ENCODE measurements around the gene USP32. TPM values are rescaled to one million over a fixed set of nuclear protein-coding genes. Genes with fewer than 3 reads are reported as not detected.

The USP32 gene
- total and polyA plus RNA-seq, 4 donors, result 11.6 to 103 (median 42.9) TPM

DNA sequence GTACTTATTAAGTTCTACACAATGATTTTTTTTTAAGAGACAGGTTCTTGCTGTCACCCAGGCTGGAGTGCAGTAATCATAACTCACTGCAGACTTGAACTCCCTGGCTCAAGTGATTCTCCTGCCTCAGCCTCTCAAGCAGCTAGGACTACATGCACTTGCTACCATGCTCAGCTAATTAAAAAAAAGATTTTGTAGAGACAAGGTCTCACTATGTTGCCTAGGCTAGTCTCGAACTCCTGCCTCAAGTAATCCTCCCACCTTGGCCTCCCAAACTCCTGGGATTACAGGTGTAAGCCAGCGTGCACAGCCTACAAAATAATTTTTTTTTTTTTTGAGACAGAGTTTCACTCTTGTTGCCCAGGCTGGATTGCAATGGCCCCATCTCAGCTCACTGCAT, 22.2 kb downstream of the USP32 start:
- no peaks in the 10 kb centered on the region for H3K36me3 ChIP-seq (ENCODE audit: control insufficient read depth in 4 of 4, insufficient read depth in 3 of 4, low read depth in 1 of 4, low read length in 3 of 4)
- H3K9ac ChIP-seq (ENCODE audit: low read depth in 1 of 2, low read length in 2 of 2), result no peak overlapping the region
- H3K27me3 ChIP-seq (ENCODE audit: control insufficient read depth in 4 of 4, insufficient read depth in 4 of 4, low read length in 3 of 4), result no peaks in the 10 kb centered on the region
- DNase-seq (ENCODE audit: low spot score), result no peak
- H3K27ac ChIP-seq (ENCODE audit: low read depth in 1 of 2, low read length in 2 of 2), result no peak overlapping the region
- WGBS, result 98% methylated on average over 2 of the region's 2 CpGs
- H3K4me3 ChIP-seq (ENCODE audit: low read depth in 1 of 3, low read length in 3 of 3), result no peak overlapping the region
- no peaks in the 10 kb centered on the region for H3K9me3 ChIP-seq (ENCODE audit: control insufficient read depth in 4 of 4, low read length in 3 of 4)
- TF ChIP-seq, protein P1, sequence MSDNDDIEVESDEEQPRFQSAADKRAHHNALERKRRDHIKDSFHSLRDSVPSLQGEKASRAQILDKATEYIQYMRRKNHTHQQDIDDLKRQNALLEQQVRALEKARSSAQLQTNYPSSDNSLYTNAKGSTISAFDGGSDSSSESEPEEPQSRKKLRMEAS (IDR thresholded peaks at IDR 0.05), result no peak
- peaks cover 2 to 13% (median 8%) of the 10 kb centered on the region in 4 donors for H3K4me1 ChIP-seq (ENCODE audit: control insufficient read depth in 4 of 4, insufficient read depth in 4 of 4, low read length in 3 of 4)

DNA sequence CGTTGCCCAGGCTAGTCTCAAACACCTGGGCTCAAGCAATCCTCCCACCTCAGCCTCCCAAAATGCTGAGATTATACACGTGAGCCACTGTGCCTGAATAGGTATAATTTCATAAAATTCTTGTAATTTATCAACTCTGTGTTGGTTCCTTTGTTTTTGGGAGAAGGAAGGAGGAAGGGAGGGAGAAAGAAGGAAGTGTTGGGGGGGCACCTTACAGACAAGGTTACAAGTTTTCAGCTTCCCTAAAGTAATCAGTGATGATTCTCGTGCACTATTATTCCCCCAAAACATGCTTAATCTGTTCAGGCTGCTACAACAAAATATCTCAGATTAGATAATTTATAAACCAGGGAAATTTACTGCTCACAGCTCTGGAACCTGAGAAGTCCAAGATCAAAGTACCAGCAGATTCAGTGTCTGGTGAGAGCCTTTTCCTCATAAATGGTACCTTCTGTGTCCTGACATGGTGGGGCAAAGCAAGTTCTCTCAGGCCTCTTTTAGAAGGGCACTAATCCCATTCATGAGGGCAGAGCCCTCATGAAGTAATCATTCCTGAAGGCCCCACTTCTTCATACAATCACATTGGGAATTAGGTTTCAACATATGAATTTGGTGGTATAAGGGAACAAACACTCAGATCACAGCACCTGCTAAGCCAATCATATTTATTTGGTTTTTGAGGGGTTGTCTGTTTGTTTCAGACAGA, 28.1 kb downstream of the USP32 start:
- no peak overlapping the region for H3K9ac ChIP-seq (ENCODE audit: low read depth in 1 of 2, low read length in 2 of 2)
- no peaks in the 10 kb centered on the region for H3K4me1 ChIP-seq (ENCODE audit: control insufficient read depth in 4 of 4, insufficient read depth in 4 of 4, low read length in 3 of 4)
- H3K9me3 ChIP-seq (ENCODE audit: control insufficient read depth in 4 of 4, low read length in 3 of 4), result no peaks in the 10 kb centered on the region
- H3K4me3 ChIP-seq (ENCODE audit: low read depth in 1 of 3, low read length in 3 of 3), result no peak overlapping the region
- H3K27me3 ChIP-seq (ENCODE audit: control insufficient read depth in 4 of 4, insufficient read depth in 4 of 4, low read length in 3 of 4), result no peaks in the 10 kb centered on the region
- 88% methylated on average over 3 of the region's 3 CpGs for WGBS
- no peak overlapping the region for H3K27ac ChIP-seq (ENCODE audit: low read depth in 1 of 2, low read length in 2 of 2)
- TF ChIP-seq RAD21 (IDR thresholded peaks at IDR 0.05) (no peak), GABPA (IDR thresholded peaks at IDR 0.05 in 1 of 2, conservative IDR thresholded peaks at IDR 0.05 in 1 of 2) (no peak), HNF4G (IDR thresholded peaks at IDR 0.05) (no peak), HNF4A (conservative IDR thresholded peaks at IDR 0.05) (no peak), SP1 (IDR thresholded peaks at IDR 0.05) (no peak), FOXA1 (IDR thresholded peaks at IDR 0.05) (no peak), JUND (IDR thresholded peaks at IDR 0.05) (no peak), TAF1 (conservative IDR thresholded peaks at IDR 0.05) (no peak), YY1 (IDR thresholded peaks at IDR 0.05) (no peak), RXRA (IDR thresholded peaks at IDR 0.05) (no peak), FOXA2 (IDR thresholded peaks at IDR 0.05) (no peak)
- TF ChIP-seq, protein P2, sequence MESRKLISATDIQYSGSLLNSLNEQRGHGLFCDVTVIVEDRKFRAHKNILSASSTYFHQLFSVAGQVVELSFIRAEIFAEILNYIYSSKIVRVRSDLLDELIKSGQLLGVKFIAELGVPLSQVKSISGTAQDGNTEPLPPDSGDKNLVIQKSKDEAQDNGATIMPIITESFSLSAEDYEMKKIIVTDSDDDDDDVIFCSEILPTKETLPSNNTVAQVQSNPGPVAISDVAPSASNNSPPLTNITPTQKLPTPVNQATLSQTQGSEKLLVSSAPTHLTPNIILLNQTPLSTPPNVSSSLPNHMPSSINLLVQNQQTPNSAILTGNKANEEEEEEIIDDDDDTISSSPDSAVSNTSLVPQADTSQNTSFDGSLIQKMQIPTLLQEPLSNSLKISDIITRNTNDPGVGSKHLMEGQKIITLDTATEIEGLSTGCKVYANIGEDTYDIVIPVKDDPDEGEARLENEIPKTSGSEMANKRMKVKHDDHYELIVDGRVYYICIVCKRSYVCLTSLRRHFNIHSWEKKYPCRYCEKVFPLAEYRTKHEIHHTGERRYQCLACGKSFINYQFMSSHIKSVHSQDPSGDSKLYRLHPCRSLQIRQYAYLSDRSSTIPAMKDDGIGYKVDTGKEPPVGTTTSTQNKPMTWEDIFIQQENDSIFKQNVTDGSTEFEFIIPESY (IDR thresholded peaks at IDR 0.05), result no peak
- TF ChIP-seq, protein P3, sequence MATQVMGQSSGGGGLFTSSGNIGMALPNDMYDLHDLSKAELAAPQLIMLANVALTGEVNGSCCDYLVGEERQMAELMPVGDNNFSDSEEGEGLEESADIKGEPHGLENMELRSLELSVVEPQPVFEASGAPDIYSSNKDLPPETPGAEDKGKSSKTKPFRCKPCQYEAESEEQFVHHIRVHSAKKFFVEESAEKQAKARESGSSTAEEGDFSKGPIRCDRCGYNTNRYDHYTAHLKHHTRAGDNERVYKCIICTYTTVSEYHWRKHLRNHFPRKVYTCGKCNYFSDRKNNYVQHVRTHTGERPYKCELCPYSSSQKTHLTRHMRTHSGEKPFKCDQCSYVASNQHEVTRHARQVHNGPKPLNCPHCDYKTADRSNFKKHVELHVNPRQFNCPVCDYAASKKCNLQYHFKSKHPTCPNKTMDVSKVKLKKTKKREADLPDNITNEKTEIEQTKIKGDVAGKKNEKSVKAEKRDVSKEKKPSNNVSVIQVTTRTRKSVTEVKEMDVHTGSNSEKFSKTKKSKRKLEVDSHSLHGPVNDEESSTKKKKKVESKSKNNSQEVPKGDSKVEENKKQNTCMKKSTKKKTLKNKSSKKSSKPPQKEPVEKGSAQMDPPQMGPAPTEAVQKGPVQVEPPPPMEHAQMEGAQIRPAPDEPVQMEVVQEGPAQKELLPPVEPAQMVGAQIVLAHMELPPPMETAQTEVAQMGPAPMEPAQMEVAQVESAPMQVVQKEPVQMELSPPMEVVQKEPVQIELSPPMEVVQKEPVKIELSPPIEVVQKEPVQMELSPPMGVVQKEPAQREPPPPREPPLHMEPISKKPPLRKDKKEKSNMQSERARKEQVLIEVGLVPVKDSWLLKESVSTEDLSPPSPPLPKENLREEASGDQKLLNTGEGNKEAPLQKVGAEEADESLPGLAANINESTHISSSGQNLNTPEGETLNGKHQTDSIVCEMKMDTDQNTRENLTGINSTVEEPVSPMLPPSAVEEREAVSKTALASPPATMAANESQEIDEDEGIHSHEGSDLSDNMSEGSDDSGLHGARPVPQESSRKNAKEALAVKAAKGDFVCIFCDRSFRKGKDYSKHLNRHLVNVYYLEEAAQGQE (IDR thresholded peaks at IDR 0.05), result no peak
- TF ChIP-seq, protein P4, sequence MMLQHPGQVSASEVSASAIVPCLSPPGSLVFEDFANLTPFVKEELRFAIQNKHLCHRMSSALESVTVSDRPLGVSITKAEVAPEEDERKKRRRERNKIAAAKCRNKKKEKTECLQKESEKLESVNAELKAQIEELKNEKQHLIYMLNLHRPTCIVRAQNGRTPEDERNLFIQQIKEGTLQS (IDR thresholded peaks at IDR 0.05), result no peak
- TF ChIP-seq, protein P5, sequence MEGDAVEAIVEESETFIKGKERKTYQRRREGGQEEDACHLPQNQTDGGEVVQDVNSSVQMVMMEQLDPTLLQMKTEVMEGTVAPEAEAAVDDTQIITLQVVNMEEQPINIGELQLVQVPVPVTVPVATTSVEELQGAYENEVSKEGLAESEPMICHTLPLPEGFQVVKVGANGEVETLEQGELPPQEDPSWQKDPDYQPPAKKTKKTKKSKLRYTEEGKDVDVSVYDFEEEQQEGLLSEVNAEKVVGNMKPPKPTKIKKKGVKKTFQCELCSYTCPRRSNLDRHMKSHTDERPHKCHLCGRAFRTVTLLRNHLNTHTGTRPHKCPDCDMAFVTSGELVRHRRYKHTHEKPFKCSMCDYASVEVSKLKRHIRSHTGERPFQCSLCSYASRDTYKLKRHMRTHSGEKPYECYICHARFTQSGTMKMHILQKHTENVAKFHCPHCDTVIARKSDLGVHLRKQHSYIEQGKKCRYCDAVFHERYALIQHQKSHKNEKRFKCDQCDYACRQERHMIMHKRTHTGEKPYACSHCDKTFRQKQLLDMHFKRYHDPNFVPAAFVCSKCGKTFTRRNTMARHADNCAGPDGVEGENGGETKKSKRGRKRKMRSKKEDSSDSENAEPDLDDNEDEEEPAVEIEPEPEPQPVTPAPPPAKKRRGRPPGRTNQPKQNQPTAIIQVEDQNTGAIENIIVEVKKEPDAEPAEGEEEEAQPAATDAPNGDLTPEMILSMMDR (IDR thresholded peaks at IDR 0.05; ENCODE audit: low read depth, low read length, missing input control), result no peak
- no peaks in the 10 kb centered on the region for H3K36me3 ChIP-seq (ENCODE audit: control insufficient read depth in 4 of 4, insufficient read depth in 3 of 4, low read depth in 1 of 4, low read length in 3 of 4)
- DNase-seq (ENCODE audit: low spot score), result no peak
